Trophoblast cell (in vitro differentiated cells and primary cell): ENCODE results near the gene INSYN2B.

Experiments used
- DNase-seq, 2 donors: peaks; one replicate each; pipeline ENCODE4 v3.0.0-alpha.2; 2016
- H2AFZ ChIP-seq: 2 replicates; pipeline ENCODE4 v1.6.1; 2013; ENCODE audit warnings: low read length, moderate library complexity, mild to moderate bottlenecking; ENCODE audit not compliant: insufficient read depth, poor library complexity
- H2AK5ac ChIP-seq: 2 replicates; pipeline ENCODE4 v1.6.1; 2013; ENCODE audit warnings: mild to moderate bottlenecking, low read length
- H2BK120ac ChIP-seq: 2 replicates; pipeline ENCODE4 v1.6.1; 2013; ENCODE audit warnings: low read length, mild to moderate bottlenecking, moderate library complexity; ENCODE audit not compliant: insufficient read depth, poor library complexity
- H2BK12ac ChIP-seq: 2 replicates; pipeline ENCODE4 v1.6.1; 2013; ENCODE audit warnings: mild to moderate bottlenecking, low read length, moderate library complexity
- H2BK5ac ChIP-seq: 2 replicates; pipeline ENCODE4 v1.6.1; 2013; ENCODE audit warnings: low read length, low read depth, moderate library complexity, mild to moderate bottlenecking; ENCODE audit not compliant: poor library complexity
- H3K14ac ChIP-seq: 2 replicates; pipeline ENCODE4 v1.6.1; 2013; ENCODE audit warnings: mild to moderate bottlenecking, low read length
- H3K18ac ChIP-seq: 2 replicates; pipeline ENCODE4 v1.6.1; 2013; ENCODE audit warnings: mild to moderate bottlenecking, low read length
- H3K23ac ChIP-seq: 2 replicates; pipeline ENCODE4 v1.6.1; 2013; ENCODE audit warnings: low read length
- H3K27ac ChIP-seq: 2 replicates; pipeline ENCODE4 v1.5.1; 2013; ENCODE audit warnings: low read depth, mild to moderate bottlenecking, inconsistent platforms, low read length, moderate library complexity
- H3K27me3 ChIP-seq: 2 replicates; pipeline ENCODE4 v1.6.1; 2013; ENCODE audit warnings: inconsistent platforms, mild to moderate bottlenecking, low read length, moderate library complexity; ENCODE audit not compliant: insufficient read depth
- H3K36me3 ChIP-seq, 2 experiments: 1 replicate in 1 of 2; 2 replicates in 1 of 2; pipeline ENCODE4 v1.6.1; 2013; ENCODE audit warnings: low read length in 2 of 2, mild to moderate bottlenecking in 2 of 2, moderate library complexity in 1 of 2; ENCODE audit not compliant: insufficient read depth in 2 of 2, control insufficient read depth in 1 of 2
- H3K4ac ChIP-seq: 2 replicates; pipeline ENCODE4 v1.6.1; 2013; ENCODE audit warnings: low read depth, mild to moderate bottlenecking, low read length, moderate library complexity
- H3K4me1 ChIP-seq, 2 experiments: 1 replicate in 1 of 2; 2 replicates in 1 of 2; pipeline ENCODE4 v1.6.1; 2013; ENCODE audit warnings: low read length in 2 of 2, mild to moderate bottlenecking in 2 of 2, moderate library complexity in 1 of 2; ENCODE audit not compliant: insufficient read depth in 2 of 2, control insufficient read depth in 1 of 2
- H3K4me2 ChIP-seq: 2 replicates; pipeline ENCODE4 v1.6.1; 2013; ENCODE audit warnings: inconsistent platforms, mild to moderate bottlenecking, low read length, moderate library complexity
- H3K4me3 ChIP-seq: 2 replicates; pipeline ENCODE4 v1.5.1; 2013; ENCODE audit warnings: mild to moderate bottlenecking, low read depth, low read length, inconsistent platforms
- H3K79me1 ChIP-seq: one replicate; pipeline ENCODE4 v1.6.1; 2013; ENCODE audit warnings: low read length
- H3K79me2 ChIP-seq: 2 replicates; pipeline ENCODE4 v1.6.1; 2013; ENCODE audit warnings: low read length, mild to moderate bottlenecking; ENCODE audit not compliant: control insufficient read depth, insufficient read depth, poor library complexity
- H3K9ac ChIP-seq: 2 replicates; pipeline ENCODE4 v1.6.1; 2013; ENCODE audit warnings: mild to moderate bottlenecking, low read length
- H3K9me3 ChIP-seq: 2 replicates; pipeline ENCODE4 v1.6.1; 2013; ENCODE audit warnings: low read depth, mild to moderate bottlenecking, control low read depth, inconsistent platforms, low read length; ENCODE audit not compliant: insufficient read depth
- H4K12ac ChIP-seq: 2 replicates; pipeline ENCODE4 v1.6.1; 2013; ENCODE audit warnings: low read depth, mild to moderate bottlenecking, low read length, moderate library complexity
- H4K8ac ChIP-seq: 2 replicates; pipeline ENCODE4 v1.6.1; 2013; ENCODE audit warnings: low read depth, mild to moderate bottlenecking, low read length, moderate library complexity
- H4K91ac ChIP-seq: one replicate; pipeline ENCODE4 v1.6.1; 2013; ENCODE audit warnings: low read depth, mild to moderate bottlenecking, low read length, moderate library complexity
- WGBS: extraction: QIAGEN DNeasy Blood & Tissue Kit; methylation state at CpG from one replicate; pipeline ENCODE4 v1.1.7; 2013; ENCODE audit warnings: missing lambda C conversion rate; ENCODE audit not compliant: insufficient read length, insufficient coverage; ENCODE audit errors: extremely low coverage; 5-methylcytosine and 5-hydroxymethylcytosine counted together

The INSYN2B gene

GRCh38 chr5:169941542-169941941 lies 38.8 kb downstream of the INSYN2B start:
- Histone ChIP-seq H3K36me3 (no peaks in the 10 kb centered on the region), H3K27ac (no peak overlapping the region), H2BK120ac (no peak overlapping the region), H3K23ac (no peak overlapping the region), H4K8ac (no peak overlapping the region), H3K79me2 (no peaks in the 10 kb centered on the region), H3K9me3 (no peaks in the 10 kb centered on the region), H2BK12ac (no peak overlapping the region), H3K79me1 (no peaks in the 10 kb centered on the region), H3K14ac (no peak overlapping the region), H3K4me3 (no peak overlapping the region), H4K91ac (no peak overlapping the region), H3K18ac (no peak overlapping the region), H2AK5ac (no peak overlapping the region), H3K4ac (no peak overlapping the region), H3K4me2 (no peak overlapping the region), H2AFZ (no peak overlapping the region), H3K9ac (no peak overlapping the region), H4K12ac (no peak overlapping the region), H3K27me3 (no peaks in the 10 kb centered on the region), H3K4me1 (no peaks in the 10 kb centered on the region), H2BK5ac (no peak overlapping the region)
- no peak for DNase-seq
- WGBS, result no CpG with 5 or more reads among the region's 7 CpGs

GRCh38 chr5:169939731-169940130 lies 40.6 kb downstream of the INSYN2B start:
- Histone ChIP-seq H4K8ac (no peak overlapping the region), H3K27ac (no peak overlapping the region), H2BK120ac (no peak overlapping the region), H3K27me3 (no peaks in the 10 kb centered on the region), H2AFZ (no peak overlapping the region), H3K4me3 (no peak overlapping the region), H3K18ac (no peak overlapping the region), H3K79me2 (no peaks in the 10 kb centered on the region), H2AK5ac (no peak overlapping the region), H3K14ac (no peak overlapping the region), H3K9me3 (no peaks in the 10 kb centered on the region), H2BK5ac (no peak overlapping the region), H3K79me1 (no peaks in the 10 kb centered on the region), H3K9ac (no peak overlapping the region), H3K23ac (no peak overlapping the region), H3K4me1 (no peaks in the 10 kb centered on the region), H4K91ac (no peak overlapping the region), H3K4me2 (no peak overlapping the region), H2BK12ac (no peak overlapping the region), H3K36me3 (no peaks in the 10 kb centered on the region), H3K4ac (no peak overlapping the region), H4K12ac (no peak overlapping the region)
- no CpG with 5 or more reads among the region's 2 CpGs for WGBS
- DNase-seq, result no peak

DNA sequence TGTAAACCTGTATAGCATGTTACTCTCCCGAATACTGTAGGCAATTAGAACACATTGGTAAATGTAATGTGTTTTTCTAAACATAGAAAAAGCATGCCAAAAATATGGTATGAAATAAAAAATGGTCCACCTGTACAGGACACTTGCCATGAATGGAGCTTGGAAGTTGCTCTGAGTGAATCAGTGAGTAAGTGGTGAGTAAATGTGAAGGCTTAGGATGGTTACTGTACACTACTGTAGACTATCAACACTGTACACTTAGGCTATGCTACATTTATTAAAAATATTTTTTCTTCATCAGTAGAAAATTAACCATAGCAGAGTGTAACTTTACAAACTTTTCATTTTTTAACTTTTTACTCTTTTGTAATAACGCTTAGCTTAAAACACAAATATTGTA lies 41.9 kb downstream of the INSYN2B start:
- no peak for DNase-seq
- Histone ChIP-seq H3K4ac (no peak overlapping the region), H3K14ac (no peak overlapping the region), H3K79me1 (no peaks in the 10 kb centered on the region), H4K91ac (no peak overlapping the region), H4K12ac (no peak overlapping the region), H3K4me3 (no peak overlapping the region), H2BK120ac (no peak overlapping the region), H3K9me3 (no peaks in the 10 kb centered on the region), H3K27ac (no peak overlapping the region), H4K8ac (no peak overlapping the region), H3K9ac (no peak overlapping the region), H3K4me2 (no peak overlapping the region), H2AFZ (no peak overlapping the region), H3K23ac (no peak overlapping the region), H2AK5ac (no peak overlapping the region), H3K27me3 (no peaks in the 10 kb centered on the region), H2BK12ac (no peak overlapping the region), H3K4me1 (no peaks in the 10 kb centered on the region), H2BK5ac (no peak overlapping the region), H3K79me2 (no peaks in the 10 kb centered on the region), H3K36me3 (no peaks in the 10 kb centered on the region), H3K18ac (no peak overlapping the region)
- WGBS, result no CpG with 5 or more reads among the region's 2 CpGs

GRCh38 chr5:169935762-169936161 lies 44.5 kb downstream of the INSYN2B start:
- H3K27me3 ChIP-seq, result no peaks in the 10 kb centered on the region
- no peak overlapping the region for H4K91ac ChIP-seq
- no peak overlapping the region for H3K4me2 ChIP-seq
- no peaks in the 10 kb centered on the region for H3K79me2 ChIP-seq
- no peaks in the 10 kb centered on the region for H3K9me3 ChIP-seq
- H2BK12ac ChIP-seq, result no peak overlapping the region
- H2AFZ ChIP-seq, result no peak overlapping the region
- no peaks in the 10 kb centered on the region for H3K36me3 ChIP-seq
- H3K4ac ChIP-seq, result no peak overlapping the region
- no peaks in the 10 kb centered on the region for H3K4me1 ChIP-seq
- H3K79me1 ChIP-seq, result no peaks in the 10 kb centered on the region
- no peak overlapping the region for H3K27ac ChIP-seq
- H4K8ac ChIP-seq, result no peak overlapping the region
- no peak overlapping the region for H3K14ac ChIP-seq
- H3K18ac ChIP-seq, result no peak overlapping the region
- no peak overlapping the region for H2BK5ac ChIP-seq
- no peak overlapping the region for H3K4me3 ChIP-seq
- H4K12ac ChIP-seq, result no peak overlapping the region
- no peak overlapping the region for H2BK120ac ChIP-seq
- H3K23ac ChIP-seq, result no peak overlapping the region
- H3K9ac ChIP-seq, result no peak overlapping the region
- DNase-seq, result no peak
- no CpG with 5 or more reads among the region's 5 CpGs for WGBS
- H2AK5ac ChIP-seq, result no peak overlapping the region
